COLO668 (cell line): ENCODE results near the gene HKDC1.
"Not testable (repeated sequence)": the region's sequence is repeated elsewhere in the genome, so short reads cannot be mapped to it uniquely, and the experiment has no call there.

Experiments
- DNase-seq: peaks from one replicate; lab custom pipeline; 2025; ENCODE audit not compliant: unreplicated experiment; lab: John Stamatoyannopoulos, UW

Gene HKDC1

GRCh38 chr10:69278446-69278963, 58.4 kb downstream of the HKDC1 start, which contains the start of gene HK1:
HK1 (plus strand) TSS chr10:69278496.
- DNase-seq, result no peak

GRCh38 chr10:69279110-69279509, 59.0 kb downstream of the HKDC1 start:
- no peak for DNase-seq

- DNase-seq, result no peak
Observed at GRCh38 chr10:69281507-69282413, 61.6 kb downstream of the HKDC1 start.

- not testable (repeated sequence) for DNase-seq
Observed at GRCh38 chr10:69284402-69284801, 64.3 kb downstream of the HKDC1 start.

GRCh38 chr10:69285699-69286098, 65.6 kb downstream of the HKDC1 start:
- DNase-seq, result no peak

GRCh38 chr10:69287181-69287580, 67.0 kb downstream of the HKDC1 start:
- DNase-seq, result no peak

- DNase-seq, result no peak
Observed at GRCh38 chr10:69290993-69291392, 70.9 kb downstream of the HKDC1 start.

- DNase-seq, result no peak
Observed at GRCh38 chr10:69292459-69292858, 72.3 kb downstream of the HKDC1 start.

GRCh38 chr10:69295027-69295636, 75.0 kb downstream of the HKDC1 start:
- no peak for DNase-seq

GRCh38 chr10:69303632-69304051, 83.5 kb downstream of the HKDC1 start:
- DNase-seq, result no peak

GRCh38 chr10:69306421-69306820, 86.3 kb downstream of the HKDC1 start:
- DNase-seq, result no peak

- no peak for DNase-seq
Observed at GRCh38 chr10:69307434-69307833, 87.3 kb downstream of the HKDC1 start.

- DNase-seq, result not testable (repeated sequence)
Observed at GRCh38 chr10:69308304-69308703, 88.2 kb downstream of the HKDC1 start.

- DNase-seq, result no peak
Observed at GRCh38 chr10:69311309-69311708, 91.2 kb downstream of the HKDC1 start.

GRCh38 chr10:69312528-69312927, 92.4 kb downstream of the HKDC1 start:
- no peak for DNase-seq

- no peak for DNase-seq
Observed at GRCh38 chr10:69315100-69315542, 95.0 kb downstream of the HKDC1 start.

GRCh38 chr10:69315610-69316312, 95.6 kb downstream of the HKDC1 start:
- no peak for DNase-seq

GRCh38 chr10:69316313-69317059, 96.4 kb downstream of the HKDC1 start:
- DNase-seq, result no peak
